NCI-H1092 treated with DMSO at 0.1 percent for 48 hours (cell line): ENCODE results near the gene GOLGA1.
"Not testable (repeated sequence)": the region's sequence is repeated elsewhere in the genome, so short reads cannot be mapped to it uniquely, and the experiment has no call there.

Experiments
- DNase-seq: peaks from one replicate; lab custom pipeline; 2025; lab: John Stamatoyannopoulos, UW

The GOLGA1 gene

GRCh38 chr9:124838132-124838531, 102.8 kb downstream of the GOLGA1 start:
- DNase-seq = not testable (repeated sequence)

- peak; percentile 87 for DNase-seq
Observed at GRCh38 chr9:124835026-124835557, 105.8 kb downstream of the GOLGA1 start.

GRCh38 chr9:124834591-124834990, 106.3 kb downstream of the GOLGA1 start:
- DNase-seq = peak; percentile 46

- DNase-seq = no peak
Observed at GRCh38 chr9:124831642-124832364, 109.1 kb downstream of the GOLGA1 start.

GRCh38 chr9:124830593-124830992, 110.3 kb downstream of the GOLGA1 start:
- no peak for DNase-seq

- no peak for DNase-seq
Observed at GRCh38 chr9:124829334-124829669, 111.6 kb downstream of the GOLGA1 start.

- no peak for DNase-seq
Observed at GRCh38 chr9:124828489-124829333, 112.2 kb downstream of the GOLGA1 start.
